Sigmoid colon (tissue), 7 donors: ENCODE measurements around the gene SLC9B2. TPM values are rescaled to one million over a fixed set of nuclear protein-coding genes. Genes with fewer than 3 reads are reported as not detected.

Experiments used
- DNase-seq: peaks from one replicate; pipeline ENCODE4 v3.0.0-alpha.2; 2019
- H3K27ac ChIP-seq, 4 donors: fragments of 200-600 bp; sonication (generic); one replicate each; pipeline ENCODE4 v1.5.1; 2016 to 2019; ENCODE audit warnings: mild to moderate bottlenecking in 1 of 4
- H3K27me3 ChIP-seq, 3 donors: fragments of 200-600 bp; sonication (generic); one replicate each; pipeline ENCODE4 v1.5.1; 2019; ENCODE audit warnings: mild to moderate bottlenecking in 1 of 3
- H3K36me3 ChIP-seq, 4 donors: fragments of 200-600 bp; sonication (generic); one replicate each; pipeline ENCODE4 v1.5.1; 2016 to 2019
- H3K4me1 ChIP-seq, 4 donors: fragments of 200-600 bp; sonication (generic); one replicate each; pipeline ENCODE4 v1.5.1; 2017 to 2019
- H3K4me3 ChIP-seq, 4 donors: fragments of 200-600 bp; sonication (generic); one replicate each; pipeline ENCODE4 v1.5.1; 2017 to 2019; ENCODE audit warnings: mild to moderate bottlenecking in 2 of 4, moderate library complexity in 1 of 4
- H3K9me3 ChIP-seq, 4 donors: fragments of 200-600 bp in 3 of 4; sonication (generic) in 3 of 4; one replicate each; pipeline versions ENCODE4 v1.5.1 to v1.6.1; 2013 to 2019
- POLR2A ChIP-seq, 2 donors: fragments of 450-650 bp; IDR thresholded peaks; one replicate each; pipeline ENCODE4 v1.6.1; 2016; ENCODE audit warnings: antibody characterized with exemption in 2 of 2, mild to moderate bottlenecking in 2 of 2, moderate library complexity in 2 of 2
- WGBS, 2 donors: extraction: QIAGEN DNeasy Blood & Tissue Kit; methylation state at CpG; one replicate each; pipeline ENCODE4 v1.1.7; 2013; 5-methylcytosine and 5-hydroxymethylcytosine counted together
- intact Hi-C: fragments of 100-400 bp; cut with DNase I; formaldehyde crosslinking; loops from one replicate; pipeline ENCODE4 v1.15.1; 2023
- polyA plus RNA-seq, 3 donors: library from polyadenylated mRNA; stranded (reverse); fragments of 200-250 nt; gene quantifications; one replicate each; pipeline ENCODE4 v1.2.3, GENCODE V29; 2013
- total RNA-seq, 4 donors: library from RNA; depleted of rRNA; stranded (reverse); fragments of >200 nt; gene quantifications; one replicate each; pipeline ENCODE4 v1.1.0, GENCODE V29; 2016
- donor health status: healthy with polysubstance abuse.
- donor health status: Bipolar disorder and iron deficiency.
- donor health status: healthy.

SLC9B2 gene
- total and polyA plus RNA-seq, 7 donors: 1.4 to 40.9 (median 10.3) TPM

DNA sequence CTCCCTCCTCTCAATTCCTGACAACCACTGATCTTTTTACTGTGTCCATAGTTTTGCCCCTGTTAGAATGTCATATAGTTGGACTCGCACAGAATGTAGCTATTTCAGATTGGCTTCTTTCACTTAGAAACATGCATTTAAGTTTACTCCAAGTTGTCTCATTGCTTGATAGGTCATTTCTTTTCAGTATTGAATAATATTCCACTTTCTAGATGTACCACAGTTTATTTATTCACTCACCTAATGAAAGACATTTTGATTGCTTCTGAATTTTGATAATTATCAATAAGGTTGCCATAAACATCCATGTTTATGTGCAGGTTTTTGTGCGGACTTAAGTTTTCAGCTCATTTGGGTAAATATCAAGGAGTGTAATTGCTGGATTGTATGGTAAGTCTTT, 95.6 kb downstream of the SLC9B2 start:
- intact Hi-C loops: no loop called here
- no peaks in the 10 kb centered on the region for H3K9me3 ChIP-seq
- 96 to 97% methylated on average over 2 of the region's 2 CpGs for WGBS, 2 donors
- no peaks in the 10 kb centered on the region for H3K36me3 ChIP-seq
- no peak for DNase-seq
- no peak overlapping the region for H3K4me3 ChIP-seq
- H3K4me1 ChIP-seq: no peaks in the 10 kb centered on the region
- H3K27me3 ChIP-seq: no peaks in the 10 kb centered on the region
- TF ChIP-seq POLR2A (IDR thresholded peaks at IDR 0.05): no peak
- H3K27ac ChIP-seq: no peak overlapping the region

Other genes with a start within 250 kb of the SLC9B2 start
- gene UBE2D3, start 249.2 kb downstream of the SLC9B2 start, total RNA-seq: 100 to 1,000 TPM; 273 to 404 (median 305) TPM
- gene UBE2D3, start 249.2 kb downstream of the SLC9B2 start, polyA plus RNA-seq: 100 to 1,000 TPM; 206 to 352 (median 348) TPM
- 10 to 100 TPM in 3 of 4 donors, 1 to 10 TPM in 1; 6.5 to 16.5 (median 12.7) TPM for gene CISD2, start 207.8 kb downstream of the SLC9B2 start, total RNA-seq
- gene CISD2, start 207.8 kb downstream of the SLC9B2 start, polyA plus RNA-seq: 10 to 100 TPM; 27.6 to 31.7 (median 27.8) TPM
- gene SLC9B1, start 57.1 kb downstream of the SLC9B2 start, total RNA-seq: 1 to 10 TPM in 2 of 4 donors, under 1 TPM in 1, not detected in 1; 0.82 to 3.9 (median 1.2) TPM
- gene SLC9B1, start 57.1 kb downstream of the SLC9B2 start, polyA plus RNA-seq: under 1 TPM in 1 of 3 donors, not detected in 2; 0.50 TPM
- 10 to 100 TPM; 47.6 to 54.0 (median 50.2) TPM for gene BDH2, start 23.1 kb upstream of the SLC9B2 start, total RNA-seq
- gene BDH2, start 23.1 kb upstream of the SLC9B2 start, polyA plus RNA-seq: 10 to 100 TPM; 31.7 to 62.7 (median 56.5) TPM
- 1 to 10 TPM in 3 of 4 donors, under 1 TPM in 1; 0.49 to 1.4 (median 1.1) TPM for gene CENPE, start 121.6 kb upstream of the SLC9B2 start, total RNA-seq
- gene CENPE, start 121.6 kb upstream of the SLC9B2 start, polyA plus RNA-seq: 1 to 10 TPM in 1 of 3 donors, under 1 TPM in 2; 0.46 to 5.2 (median 0.60) TPM